HepG2 (cell line): Measurements from ENCODE around the gene CHPF. TPM values are rescaled to one million over a fixed set of nuclear protein-coding genes. Genes with fewer than 3 reads are reported as not detected.

ENCODE experiments used
- ATAC-seq: fragments of 200-7000 bp; cut with Tn5 transposase; 3 replicates; pipeline ENCODE4 v1.9.1; 2020; ENCODE audit warnings: mild to moderate bottlenecking, moderate library complexity
- BruUV-seq: library from RNA; stranded (reverse); fragments of 400-500 nt; replicated peaks from 2 replicates; lab custom pipeline; 2021; lab: Mats Ljungman, UMichigan
- CTCF ChIA-PET: fragments of 300-600 bp; formaldehyde crosslinking; extraction: SDS; loops from one replicate; lab custom pipeline; 2021; ENCODE audit warnings: low total read pairs, inconsistent platforms, low intra/inter-chr PET ratio; lab: Yijun Ruan, JAX
- POLR2A ChIA-PET: fragments of 350-600 bp; sonication (Branson Sonifier 250); formaldehyde crosslinking; loops from one replicate; lab custom pipeline; 2020; ENCODE audit warnings: antibody characterized with exemption, inconsistent platforms; lab: Yijun Ruan, JAX
- DNase-seq: peaks from one replicate; pipeline ENCODE4 v3.0.0-alpha.2; 2015; ENCODE audit warnings: low spot score
- FAIRE-seq: peaks from 3 replicates; lab custom pipeline; 2011; peaks lifted over from hg19 to GRCh38; lab: Jason Lieb, UNC
- H2AFZ ChIP-seq: one replicate; pipeline ENCODE4 v1.6.1; 2011; ENCODE audit warnings: low read length, inconsistent platforms
- H3K27ac ChIP-seq: fragments of 300-600 bp; 3 replicates; pipeline ENCODE4 v1.8.0; 2011; ENCODE audit warnings: mixed run types, mild to moderate bottlenecking, mixed read lengths, low read length, inconsistent platforms; ENCODE audit not compliant: insufficient read depth; ENCODE audit errors: extremely low read length
- H3K27me3 ChIP-seq, 2 experiments: fragments of 200-600 bp in 1 of 2; 2 replicates in 1 of 2; 3 replicates in 1 of 2; pipeline versions ENCODE4 v1.6.0 to v1.8.0; 2011; ENCODE audit warnings: low read length in 2 of 2, mild to moderate bottlenecking in 2 of 2, moderate library complexity in 2 of 2, inconsistent platforms in 1 of 2; ENCODE audit not compliant: insufficient read depth in 2 of 2, control insufficient read depth in 1 of 2
- H3K36me3 ChIP-seq, 2 experiments: fragments of 200-600 bp in 1 of 2; replicated peaks in 1 of 2; 2 replicates in 1 of 2; 3 replicates in 1 of 2; pipeline versions ENCODE4 v1.5.1 to v1.8.0; 2011; ENCODE audit warnings: low read length in 2 of 2, inconsistent platforms in 1 of 2; ENCODE audit not compliant: insufficient read depth in 2 of 2, control insufficient read depth in 1 of 2
- H3K4me1 ChIP-seq: 2 replicates; pipeline ENCODE4 v1.5.1; 2012; ENCODE audit warnings: low read length, inconsistent platforms; ENCODE audit not compliant: insufficient read depth
- H3K4me2 ChIP-seq: 2 replicates; pipeline ENCODE4 v1.6.0; 2011; ENCODE audit warnings: low read depth, low read length, inconsistent platforms
- H3K4me3 ChIP-seq, 3 experiments: fragments of 200-600 bp in 1 of 3; sonication (generic), shearing (Covaris generic) in 1 of 3; replicated peaks in 1 of 3; 2 replicates each; pipeline ENCODE4 v1.5.1; 2011 to 2016; ENCODE audit warnings: low read length in 3 of 3, inconsistent platforms in 2 of 3, low read depth in 2 of 3, mild to moderate bottlenecking in 2 of 3, control low read depth in 1 of 3, mixed read lengths in 1 of 3; ENCODE audit not compliant: insufficient read depth in 1 of 3
- H3K79me2 ChIP-seq: one replicate; pipeline ENCODE4 v1.6.1; 2011; ENCODE audit warnings: low read length, inconsistent platforms; ENCODE audit not compliant: insufficient read depth
- H3K9ac ChIP-seq: 2 replicates; pipeline ENCODE4 v1.6.0; 2011; ENCODE audit warnings: mild to moderate bottlenecking, low read depth, low read length, inconsistent platforms; ENCODE audit not compliant: insufficient read depth
- H3K9me3 ChIP-seq: 2 replicates; pipeline ENCODE4 v1.5.1; 2012; ENCODE audit warnings: mild to moderate bottlenecking, low read length
- H4K20me1 ChIP-seq: 2 replicates; pipeline ENCODE4 v1.6.0; 2011; ENCODE audit warnings: inconsistent platforms, mild to moderate bottlenecking, low read length, moderate library complexity; ENCODE audit not compliant: insufficient read depth
- IKZF5 ChIP-seq: IDR thresholded peaks from 2 replicates; pipeline ENCODE4 v1.6.1; 2018; ENCODE audit warnings: missing genetic modification reagents, mild to moderate bottlenecking, missing compliant biosample characterization
- RNF219 ChIP-seq: sonication (generic); formaldehyde crosslinking; IDR thresholded peaks from 2 replicates; pipeline ENCODE4 v1.5.0; 2020; ENCODE audit warnings: mild to moderate bottlenecking, missing genetic modification reagents
- ZNF383 ChIP-seq: sonication (generic); formaldehyde crosslinking; IDR thresholded peaks from 2 replicates; pipeline ENCODE4 v1.4.0; 2020; ENCODE audit warnings: missing genetic modification reagents, mild to moderate bottlenecking, borderline replicate concordance
- ZNF792 ChIP-seq: IDR thresholded peaks from 2 replicates; pipeline ENCODE4 v1.6.1; 2016
- ZSCAN25 ChIP-seq: sonication (generic); formaldehyde crosslinking; IDR thresholded peaks from 2 replicates; pipeline ENCODE4 v1.8.0; 2022; ENCODE audit warnings: mild to moderate bottlenecking, missing genetic modification reagents
- WGBS: methylation state at CpG from one replicate; pipeline ENCODE4 v1.1.6; 2017; ENCODE audit warnings: low lambda C conversion rate; 5-methylcytosine and 5-hydroxymethylcytosine counted together
- in situ Hi-C: cut with HindIII; loops from 2 replicates; pipeline ENCODE4 v1.10.0; 2017; ENCODE audit warnings: low pct_unique_long_range_greater_than_20kb; ENCODE audit not compliant: extremely low pct_ligation_motif_present
- intact Hi-C: fragments of 100-400 bp; cut with micrococcal nuclease; formaldehyde crosslinking; loops from one replicate; pipeline ENCODE4 v1.10.0; 2022; ENCODE audit not compliant: unreplicated experiment
- polyA plus RNA-seq, 8 experiments: library from polyadenylated mRNA; depleted of rRNA in 3 of 8; stranded (reverse) in 7 of 8; unstranded in 1 of 8; fragments of >200 nt; fragmentation: Illumina TruSeq in 4 of 8; extraction: Trizol in 4 of 8; gene quantifications; 2 replicates each; pipeline versions ENCODE4 v1.2.1 to v1.2.3, GENCODE V29; 2011 to 2016; ENCODE audit warnings: low read depth in 4 of 8, missing spikeins in 1 of 8, mixed read lengths in 1 of 8; ENCODE audit not compliant: insufficient read depth in 1 of 8
- total RNA-seq, 5 experiments: library from RNA; depleted of rRNA; stranded (reverse); fragments of >200 nt; fragmentation: Illumina TruSeq; extraction: Trizol; gene quantifications; 2 replicates each; pipeline ENCODE4 v1.2.3, GENCODE V29; 2016; ENCODE audit warnings: low read depth in 1 of 5

CHPF gene
- total and polyA plus RNA-seq, 2 of the 13 experiments (the other 11 are each of a cell fraction or from before 2014, with no cell fraction given), result 79.6 to 111 TPM

- Histone ChIP-seq H3K27me3 (peaks cover 22 to 96% of the 10 kb centered on the region in 2 experiments), H3K36me3 (no peaks in the 10 kb centered on the region), H3K27ac (no peak overlapping the region), H3K4me2 (no peak overlapping the region), H3K9me3 (no peaks in the 10 kb centered on the region), H4K20me1 (no peaks in the 10 kb centered on the region; the same call in 1 of the 2 replicates), H3K9ac (no peak overlapping the region), H3K4me3 (no peak overlapping the region), H3K79me2 (no peaks in the 10 kb centered on the region), H2AFZ (no peak overlapping the region), H3K4me1 (peaks cover 29% of the 10 kb centered on the region; the same call in 1 of the 2 replicates)
- WGBS, result 12% methylated on average over 8 of the region's 8 CpGs
- CTCF ChIA-PET, result interaction anchor here (2.1 kb wide), 1 partner anchor 10 kb away, joined by 5 read pairs; no protein-coding TSS in a partner anchor
- FAIRE-seq, result no peak
- ATAC-seq, result no peak
- BruUV-seq, result no TSS peak
- TF ChIP-seq RNF219, result no peak
- no peak for TF ChIP-seq IKZF5
- no peak for TF ChIP-seq ZNF383
- no peak for TF ChIP-seq ZSCAN25 (CRISPR knock-in tag)
- TF ChIP-seq ZNF792 (CRISPR knock-in tag), result no peak
- POLR2A ChIA-PET, result interaction anchor here (1.7 kb wide), 1 partner anchor 21 kb away, joined by 5 read pairs; the partner anchor contains the start of gene GMPPA
- intact Hi-C loops (loop anchor here (2.0 kb wide), 1 partner anchor 43 kb away; no protein-coding TSS in a partner anchor), in situ Hi-C loops (loop anchor here (10.0 kb wide), 1 partner anchor 45 kb away; no protein-coding TSS in a partner anchor)
- no peak for DNase-seq
Observed at GRCh38 chr2:219520079-219520478, 23.5 kb downstream of the CHPF start.
